ENCODE measurements around the gene DOK1.

DOK1 gene

DNA sequence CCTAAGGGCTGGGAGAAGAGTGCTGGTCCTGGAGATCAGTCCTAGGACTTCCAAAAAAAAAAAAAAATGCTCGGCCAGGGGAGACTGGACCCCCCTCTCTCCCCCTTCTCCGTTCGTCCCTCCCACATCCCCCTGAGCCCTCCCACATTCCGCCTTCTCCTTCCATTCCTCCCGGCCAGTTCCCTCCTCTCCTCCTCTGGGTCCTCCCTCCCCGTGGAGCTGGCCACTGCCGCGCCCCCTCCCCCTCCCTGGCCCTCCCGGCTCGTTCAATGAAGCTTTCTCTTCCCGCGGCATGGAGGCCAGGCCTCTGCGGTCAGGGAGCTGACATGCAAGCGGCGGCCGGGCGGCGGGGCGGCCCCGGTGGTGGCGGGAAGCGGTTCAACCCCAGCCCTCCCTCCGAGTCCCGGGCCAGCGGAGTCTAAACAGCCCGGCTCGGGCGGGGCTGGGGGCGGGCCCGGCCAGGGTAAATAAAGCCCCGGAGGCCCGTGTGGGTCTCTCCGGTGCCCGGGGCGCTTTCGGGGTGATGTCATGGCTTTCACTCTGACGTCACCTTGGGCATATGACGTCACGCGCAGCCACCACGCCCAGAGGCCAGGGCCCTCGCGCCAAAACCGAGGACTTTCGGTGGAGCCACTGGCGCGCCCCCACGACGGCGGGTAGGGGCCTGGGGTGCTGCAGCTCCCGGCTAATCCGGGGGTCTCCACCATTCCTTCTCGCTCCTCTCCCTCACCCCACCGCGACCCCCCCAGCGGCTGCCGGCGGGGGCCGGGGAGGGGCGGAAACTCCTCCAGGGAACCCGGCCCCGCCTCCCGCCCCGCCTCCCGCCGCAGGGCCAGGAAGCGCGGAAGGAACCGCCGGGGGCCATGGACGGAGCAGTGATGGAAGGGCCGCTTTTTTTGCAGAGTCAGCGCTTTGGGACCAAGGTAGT, at the start of gene DOK1, which contains the start of gene LOXL3:
Gene DOK1, plus strand, starts transcription at position 829 of the 928 bp plus-strand sequence. Its CDS starts 35 bp downstream, at position 864.
Gene LOXL3, minus strand, starts transcription at position 51 of the 928 bp plus-strand sequence. CDS start 1,308 bp downstream, outside the sequence.
- DNase-seq = no peak

DNA sequence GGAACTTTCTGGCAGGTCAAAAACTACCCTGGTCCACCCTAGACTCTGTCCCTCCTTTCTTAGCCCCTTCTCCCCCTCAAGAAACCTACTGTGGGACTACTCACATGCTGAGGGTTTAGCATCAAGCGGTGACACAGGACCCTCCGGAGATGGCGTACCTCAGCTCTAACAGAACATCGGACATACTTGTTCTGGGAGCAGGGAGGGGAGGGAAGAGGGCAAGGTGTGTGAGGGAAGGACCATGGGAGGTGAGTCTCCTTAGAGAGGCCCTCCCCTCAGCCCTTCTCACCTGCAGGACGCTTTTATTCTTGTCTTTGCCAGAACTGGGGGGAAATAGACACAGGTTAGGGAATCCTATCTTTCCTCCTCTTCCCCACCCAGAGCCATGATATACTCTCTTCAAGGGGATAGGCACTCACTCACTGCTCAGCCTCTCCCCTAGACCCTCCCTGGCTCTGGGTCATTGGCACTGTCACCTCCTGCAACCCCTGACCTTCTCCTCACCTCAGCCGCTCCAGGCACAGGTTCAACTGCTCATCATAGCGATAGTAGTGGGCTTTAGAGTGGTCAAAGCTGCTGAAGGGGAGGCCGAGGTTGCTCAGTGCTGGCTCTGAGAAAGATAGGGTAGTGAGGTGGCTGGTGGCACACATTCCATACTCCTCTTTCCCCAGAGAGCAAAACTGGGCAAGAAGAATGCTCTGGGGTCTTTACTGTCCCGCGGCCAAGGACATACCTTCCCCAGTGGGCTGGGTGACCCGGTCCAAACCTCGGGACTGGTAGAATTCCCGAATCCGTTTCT, 48.9 kb upstream of the DOK1 start:
- DNase-seq = no peak

DNA sequence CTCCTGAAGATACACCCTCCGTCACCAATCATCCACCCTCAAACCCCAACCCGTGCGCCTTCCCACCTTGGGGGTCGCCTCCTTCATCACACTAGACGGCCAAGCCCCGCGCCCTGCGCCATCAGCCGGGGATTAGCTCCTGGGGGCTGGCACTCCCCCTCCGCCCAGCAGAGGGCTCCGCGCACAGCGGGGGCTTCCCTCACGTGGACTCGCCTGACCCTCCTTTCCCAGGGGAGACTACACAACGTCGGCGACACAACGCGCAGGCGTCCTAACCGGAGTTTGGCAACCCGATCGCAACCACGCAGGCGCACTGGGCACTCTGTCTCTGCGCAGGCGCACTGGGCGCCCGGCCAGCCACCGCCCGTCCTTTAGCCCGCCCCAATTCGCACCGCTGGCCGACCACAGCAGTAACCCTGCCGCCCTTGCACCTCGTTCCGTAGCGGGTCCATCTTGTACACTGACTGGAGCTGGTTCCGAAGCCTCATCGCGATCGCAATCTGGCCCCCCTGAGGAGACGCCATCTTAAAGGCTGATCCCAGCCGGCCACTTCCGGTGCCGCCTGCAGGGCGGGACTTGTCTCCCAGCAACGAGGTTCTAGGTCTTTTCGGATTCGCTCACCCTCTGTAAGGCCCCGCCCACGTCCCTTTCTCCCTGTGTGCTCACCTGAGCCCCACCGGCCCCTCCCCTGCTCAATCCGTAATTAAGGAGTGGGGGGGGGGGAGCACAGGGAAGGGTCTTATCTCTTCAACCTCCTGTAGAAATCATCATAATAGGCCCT, 47.2 kb upstream of the DOK1 start, which contains the start of gene PCGF1:
Gene PCGF1, minus strand, starts transcription at position 551 of the 781 bp plus-strand sequence. Its CDS starts 27 bp downstream, at position 524.
- DNase-seq = peak; percentile 88 to 92

DNA sequence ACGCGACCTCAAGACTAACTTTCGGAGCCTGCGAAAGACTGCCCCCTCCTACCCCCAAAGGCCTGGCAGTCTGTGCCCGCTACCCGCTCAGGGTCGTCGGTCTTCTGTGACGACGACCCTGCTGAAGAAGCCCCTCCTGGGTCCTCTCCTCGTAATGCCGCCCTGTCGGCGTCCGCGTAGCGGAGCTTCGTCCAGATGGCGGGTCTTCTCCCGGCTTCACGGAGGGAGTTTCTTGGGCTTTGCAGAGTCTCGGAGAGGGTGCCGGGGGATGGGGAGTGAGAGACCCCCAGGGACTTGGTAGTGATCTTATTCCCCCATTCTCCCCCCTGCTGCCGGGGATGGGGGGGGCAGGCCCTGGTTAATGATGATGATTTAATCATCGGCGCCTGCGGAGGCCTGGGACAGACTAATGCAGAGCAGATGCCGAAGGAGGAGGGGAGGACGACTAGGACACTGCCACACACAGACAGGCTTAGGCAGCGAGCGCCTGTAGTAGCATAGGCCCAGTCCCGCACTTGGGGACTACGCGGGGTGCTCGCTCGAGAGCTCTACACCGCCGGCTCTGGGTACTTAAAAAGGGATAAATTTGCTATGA, 46.5 kb upstream of the DOK1 start:
- DNase-seq = no peak

DNA sequence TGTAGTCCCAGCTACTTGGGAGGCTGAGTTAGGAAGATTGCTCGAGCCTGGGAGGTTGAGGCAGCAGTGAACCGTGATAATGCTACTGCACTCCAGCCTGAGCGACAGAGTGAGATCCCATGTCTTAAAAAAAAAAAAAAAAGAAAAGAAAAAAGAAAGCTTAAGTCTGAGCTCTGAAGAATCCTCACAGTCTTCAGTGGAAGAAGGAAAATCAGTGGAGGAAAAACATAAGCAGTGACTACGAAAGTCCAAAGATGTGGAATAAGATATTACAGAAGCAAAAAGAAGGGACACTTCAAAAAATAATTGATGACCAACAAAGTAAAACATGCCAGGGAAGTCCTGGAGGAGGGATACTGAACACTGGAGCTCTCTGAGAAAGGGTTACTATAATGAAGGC, 44.2 kb upstream of the DOK1 start:
- DNase-seq = no peak

DNA sequence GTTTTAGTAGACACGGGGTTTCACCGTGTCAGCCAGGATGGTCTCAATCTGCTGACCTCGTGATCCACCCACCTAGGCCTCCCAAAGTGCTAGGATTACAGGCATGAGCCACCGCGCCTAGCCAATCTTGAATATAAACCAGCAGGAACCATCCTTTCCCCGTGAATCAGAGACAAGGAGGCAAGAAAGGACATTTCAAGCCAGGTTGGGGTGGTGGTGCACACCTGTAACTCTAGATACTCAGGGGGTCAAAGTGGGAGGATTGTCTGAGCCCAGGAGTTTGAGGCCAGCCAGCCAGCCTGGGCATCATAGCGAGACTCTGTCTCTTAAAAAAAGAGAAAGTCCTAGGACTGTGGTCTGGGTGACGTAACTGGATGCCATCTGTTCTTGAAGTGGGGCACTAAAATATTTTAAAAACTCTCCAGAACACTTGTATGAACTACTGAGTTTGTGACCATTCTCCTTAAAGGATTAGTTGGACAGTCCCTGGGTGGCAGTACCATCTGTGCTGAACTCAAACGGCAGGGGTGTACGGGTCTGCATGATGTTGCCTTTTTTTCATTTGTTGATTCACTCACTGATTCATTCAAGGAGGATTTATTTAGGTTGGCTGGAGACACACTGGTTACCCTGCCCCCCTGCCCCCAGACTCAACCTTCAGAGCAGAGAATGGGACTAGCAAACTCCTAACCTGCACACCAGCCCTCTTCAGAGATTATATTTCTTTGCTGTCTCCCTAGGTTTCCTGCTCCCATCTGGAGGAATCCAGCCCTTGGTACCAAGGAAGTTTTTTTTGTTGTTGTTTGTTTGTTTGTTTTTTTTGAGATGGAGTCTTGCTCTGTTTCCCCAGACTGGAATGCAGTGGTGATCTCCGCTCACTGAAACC, 43.2 kb upstream of the DOK1 start:
- no peak for DNase-seq

DNA sequence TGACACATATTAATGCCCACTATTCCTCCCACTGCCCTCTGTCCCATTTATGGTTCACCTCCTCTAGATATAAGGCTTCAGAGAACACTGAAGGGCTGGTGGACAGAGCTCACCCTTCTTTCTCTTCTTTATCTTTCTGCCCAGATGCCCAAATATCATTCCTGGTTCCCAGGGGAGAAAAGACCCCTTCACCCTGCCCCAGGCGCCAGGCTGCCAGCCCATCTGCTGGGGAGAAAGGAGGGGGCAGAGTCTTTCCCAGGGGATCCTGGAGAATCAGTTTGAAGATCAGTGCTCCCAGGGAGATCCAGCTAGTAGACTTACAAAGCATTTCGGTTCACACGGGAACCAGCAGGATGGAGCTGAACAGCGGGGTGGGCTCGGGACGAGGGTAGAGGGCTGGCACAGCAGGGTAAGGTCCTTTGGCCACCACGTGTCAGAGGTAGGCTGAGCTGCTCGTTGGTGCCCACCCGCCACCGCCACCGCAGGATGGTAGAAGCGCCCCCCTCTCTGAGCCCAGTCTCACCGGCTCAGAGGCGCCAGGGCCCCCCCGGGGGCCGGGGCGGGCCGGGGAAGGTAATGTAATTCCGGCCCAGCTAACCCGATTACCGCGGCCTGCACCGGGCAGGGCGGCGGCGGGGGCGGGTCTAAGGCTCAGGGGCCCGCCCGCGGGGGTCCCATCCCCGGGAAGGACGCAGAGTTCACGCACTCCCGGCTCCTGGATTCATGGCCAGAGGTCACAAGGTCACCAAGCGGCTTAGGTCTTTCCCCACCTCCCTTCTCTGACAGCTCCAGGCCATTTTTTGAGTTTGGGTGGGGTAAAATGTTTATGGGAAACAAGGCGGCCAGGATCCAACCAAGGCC, 41.5 kb upstream of the DOK1 start:
- DNase-seq = no peak

DNA sequence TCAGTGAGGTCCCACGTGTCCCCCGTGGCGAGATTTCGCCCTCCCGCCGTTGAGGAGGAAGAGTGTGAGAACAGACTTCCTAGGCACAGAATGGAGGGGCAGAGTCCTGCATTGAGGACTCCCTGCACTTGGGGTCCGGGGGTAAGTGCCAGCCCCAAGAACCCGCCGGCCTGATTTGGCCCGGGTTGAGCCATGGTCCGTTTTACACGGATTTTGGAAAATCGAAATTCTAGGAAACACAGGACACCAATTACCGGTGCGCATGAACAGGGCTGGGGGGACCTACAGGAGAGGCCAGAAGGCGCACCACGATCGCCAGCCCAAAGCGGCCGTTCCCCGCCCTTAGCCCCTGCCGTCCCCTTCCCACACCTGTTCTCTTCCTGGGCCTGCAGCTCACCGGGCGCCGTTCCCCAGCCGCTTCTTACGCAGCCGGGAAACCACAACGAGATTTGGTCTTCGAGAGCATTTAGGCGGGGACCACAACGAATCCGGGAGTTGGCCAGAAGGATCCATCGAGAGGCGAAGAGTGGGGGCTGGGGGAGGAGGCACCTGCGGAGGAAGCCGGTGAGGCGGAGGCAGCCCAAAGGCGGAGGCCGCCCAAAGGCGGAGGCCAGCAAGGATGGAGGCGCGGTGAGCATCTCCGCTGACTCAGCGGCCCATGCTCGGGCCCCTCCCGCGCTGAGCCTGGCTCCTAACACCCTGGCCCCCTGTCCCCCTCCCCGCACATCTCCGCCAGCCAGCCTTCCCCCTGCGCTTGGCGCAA, 40.7 kb upstream of the DOK1 start:
- DNase-seq = no peak

DNA sequence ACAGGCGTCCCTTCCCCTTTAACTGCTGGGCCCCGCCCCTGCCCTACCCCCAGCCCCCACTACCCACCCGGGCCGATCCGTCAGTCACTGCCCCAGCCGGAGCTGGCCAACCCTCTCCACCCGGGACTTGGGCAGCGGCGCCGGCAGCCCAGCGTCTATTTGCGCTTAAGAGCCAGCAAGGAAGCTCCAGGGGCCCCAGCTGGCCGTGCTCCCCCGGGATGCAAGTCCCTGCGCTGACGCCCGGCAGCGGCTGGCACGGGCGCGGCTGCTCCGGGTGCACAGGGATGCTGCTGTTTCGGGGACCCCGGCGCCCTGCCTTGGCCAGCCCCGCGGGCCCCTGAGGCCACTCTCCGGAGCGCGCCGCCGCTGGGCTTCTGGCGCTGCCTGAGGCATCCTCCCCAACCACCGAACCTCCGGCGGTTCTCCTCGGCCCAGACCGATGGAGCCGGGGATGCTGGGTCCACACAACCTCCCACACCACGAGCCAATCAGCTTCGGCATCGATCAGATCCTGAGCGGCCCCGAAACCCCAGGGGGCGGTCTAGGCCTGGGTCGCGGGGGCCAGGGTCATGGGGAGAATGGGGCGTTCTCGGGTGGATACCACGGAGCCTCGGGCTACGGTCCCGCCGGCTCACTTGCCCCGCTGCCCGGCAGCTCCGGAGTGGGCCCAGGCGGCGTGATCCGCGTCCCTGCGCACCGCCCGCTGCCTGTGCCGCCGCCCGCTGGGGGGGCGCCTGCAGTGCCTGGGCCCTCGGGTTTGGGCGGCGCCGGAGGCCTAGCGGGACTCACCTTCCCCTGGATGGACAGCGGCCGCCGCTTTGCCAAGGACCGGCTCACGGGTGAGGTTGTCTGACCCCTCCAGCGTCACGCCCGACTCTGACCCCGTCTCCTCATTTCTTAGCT, 39.9 kb upstream of the DOK1 start, which contains the start of gene TLX2:
Gene TLX2, plus strand, starts transcription at position 83 of the 903 bp plus-strand sequence. Its CDS starts 357 bp downstream, at position 440.
- DNase-seq = no peak

DNA sequence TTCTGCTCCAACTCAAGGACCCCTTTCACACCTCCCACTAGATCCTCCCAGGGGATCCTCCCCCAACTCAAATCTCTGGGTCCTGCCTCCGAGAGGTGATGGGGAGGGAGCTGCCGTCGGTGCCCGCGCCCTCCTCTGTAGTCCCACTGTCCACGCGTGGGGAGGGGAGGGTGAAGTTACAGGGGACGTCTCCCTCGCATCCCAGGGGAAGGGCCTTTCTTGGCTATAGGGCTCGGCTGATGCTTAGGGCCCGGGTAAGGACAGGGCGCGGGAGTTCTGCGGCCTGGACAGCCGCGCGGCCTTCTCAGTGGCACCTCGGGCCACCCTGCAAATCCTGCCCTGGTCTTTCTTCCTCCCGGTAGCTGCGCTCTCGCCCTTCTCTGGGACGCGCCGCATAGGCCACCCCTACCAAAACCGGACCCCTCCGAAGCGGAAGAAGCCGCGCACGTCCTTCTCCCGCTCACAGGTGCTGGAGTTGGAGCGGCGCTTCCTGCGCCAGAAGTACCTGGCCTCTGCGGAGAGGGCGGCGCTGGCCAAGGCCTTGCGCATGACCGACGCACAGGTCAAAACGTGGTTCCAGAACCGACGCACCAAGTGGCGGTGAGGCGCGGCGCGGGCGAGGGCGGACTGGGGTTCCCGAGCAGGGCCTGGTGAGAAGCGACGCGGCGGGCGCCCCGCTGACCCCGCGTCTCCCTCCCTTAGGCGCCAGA, 39.1 kb upstream of the DOK1 start:
- DNase-seq = no peak

DNA sequence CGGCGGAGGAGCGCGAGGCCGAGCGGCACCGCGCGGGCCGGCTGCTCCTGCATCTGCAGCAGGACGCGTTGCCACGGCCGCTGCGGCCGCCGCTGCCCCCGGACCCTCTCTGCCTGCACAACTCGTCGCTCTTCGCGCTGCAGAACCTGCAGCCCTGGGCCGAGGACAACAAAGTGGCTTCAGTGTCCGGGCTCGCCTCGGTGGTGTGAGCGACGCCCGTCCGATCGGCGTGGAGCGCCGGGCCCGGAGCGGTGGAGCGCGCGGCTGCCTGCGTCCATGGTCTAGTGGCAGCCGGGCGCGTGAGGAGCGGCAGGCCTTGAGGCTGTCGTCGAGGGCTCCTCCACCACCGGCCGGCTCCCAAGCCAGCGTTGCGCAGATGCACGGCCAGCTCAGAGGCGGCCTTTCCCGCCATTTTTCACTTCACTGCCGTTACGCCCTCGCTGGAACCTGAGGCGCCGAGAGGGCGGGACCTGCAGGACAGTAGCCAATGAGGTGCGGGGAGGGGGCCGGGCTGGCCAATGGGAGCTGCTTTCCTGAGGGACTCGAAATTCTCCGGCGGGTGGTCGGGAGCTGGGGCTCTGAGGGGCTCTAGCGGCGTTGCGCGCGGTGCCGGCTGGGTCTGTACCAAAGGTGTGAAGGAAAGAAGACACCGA, 38.4 kb upstream of the DOK1 start:
- DNase-seq = no peak

DNA sequence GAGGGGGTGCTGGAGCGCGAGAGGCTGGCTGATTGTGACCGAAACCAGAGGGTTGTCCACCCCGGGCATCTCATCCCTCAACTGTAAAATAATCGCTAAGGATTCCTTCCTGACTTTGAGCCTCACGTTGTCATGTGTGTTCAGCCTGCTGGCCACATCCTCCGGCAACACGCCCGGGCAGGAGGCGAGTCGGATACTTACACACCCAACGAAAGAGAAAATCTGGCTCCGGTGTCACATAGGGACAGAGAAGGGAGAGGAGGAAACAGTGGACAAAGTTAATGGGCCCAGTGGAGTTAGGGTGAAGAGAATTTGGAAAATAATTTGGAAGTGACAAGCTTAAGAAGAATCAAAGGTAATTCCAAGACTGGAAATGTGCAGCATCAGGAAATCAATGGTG, 37.9 kb upstream of the DOK1 start:
- DNase-seq = no peak

DNA sequence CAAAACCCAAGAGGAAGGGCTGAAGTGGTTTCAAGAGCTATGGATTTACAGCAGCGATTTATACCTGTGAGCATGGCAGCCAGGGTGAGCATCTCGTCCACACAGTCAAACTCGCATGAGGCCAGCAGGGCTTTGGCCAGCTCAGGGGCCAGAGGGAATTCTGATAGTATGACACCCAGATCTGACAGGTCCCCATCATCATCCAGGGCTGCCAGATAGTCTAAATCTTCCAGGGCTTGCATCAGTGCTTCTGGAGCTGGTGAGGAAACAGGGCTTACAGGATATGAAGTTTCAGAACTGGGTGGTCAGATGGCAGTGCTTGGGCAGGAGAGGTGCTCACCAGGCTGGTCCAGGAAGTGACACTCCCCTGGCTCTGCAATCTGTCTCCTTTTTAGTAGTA, 32.0 kb upstream of the DOK1 start:
- no peak for DNase-seq

DNA sequence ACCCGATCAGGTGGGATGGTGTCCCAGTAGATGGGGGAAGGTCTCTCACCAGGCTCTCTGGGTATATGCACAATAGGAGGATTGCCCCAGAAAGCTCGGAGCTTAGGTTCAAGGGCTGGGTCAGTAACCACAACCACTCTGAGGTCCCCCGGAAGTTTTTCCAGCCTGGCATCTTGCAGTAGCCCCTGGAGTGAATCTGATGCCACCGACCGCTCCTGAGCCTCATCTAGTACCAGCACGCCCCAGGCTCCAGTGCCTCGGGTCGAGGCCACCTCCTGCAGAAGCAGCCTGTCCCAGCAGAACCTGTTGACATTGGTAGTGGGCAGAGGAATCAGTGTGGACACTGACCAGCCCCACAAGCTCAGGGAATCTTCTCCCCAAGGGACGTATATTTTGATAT, 30.5 kb upstream of the DOK1 start:
- DNase-seq = no peak

DNA sequence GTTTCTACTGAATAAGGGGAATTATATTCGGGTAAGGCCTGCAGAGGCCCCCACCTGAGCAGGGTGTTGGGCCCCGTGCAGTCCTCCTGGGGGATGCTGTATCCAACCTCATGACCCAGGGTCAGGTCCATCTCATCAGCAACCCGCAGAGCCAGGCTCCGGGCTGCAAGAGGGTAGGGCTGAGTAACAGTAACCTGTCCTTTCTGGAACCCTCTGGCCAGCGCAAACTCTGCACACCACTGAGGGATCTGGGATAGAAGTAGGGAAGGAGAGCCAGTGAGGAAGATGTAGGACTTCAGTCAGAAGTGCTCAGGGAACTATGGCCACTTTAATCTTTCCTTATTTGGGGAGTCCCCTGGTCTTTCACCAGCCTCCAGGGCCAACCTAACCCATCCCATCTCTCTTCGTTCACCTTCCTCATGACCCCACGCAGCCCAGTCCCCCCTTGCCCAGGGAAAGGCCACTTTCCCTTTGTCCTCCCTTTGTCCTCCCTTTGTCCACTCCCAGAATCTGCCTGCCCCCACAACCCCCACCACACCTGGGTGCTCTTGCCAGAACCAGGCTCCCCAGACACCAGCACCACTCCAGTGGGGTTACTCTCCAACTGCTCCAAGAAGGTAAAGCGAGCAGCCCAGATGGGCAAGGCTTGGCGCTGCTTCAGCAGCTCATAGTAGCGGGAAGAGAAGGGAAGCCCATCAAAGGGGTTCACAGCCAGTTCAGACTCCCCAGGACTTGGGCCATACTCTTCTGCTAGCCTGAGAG, 29.4 kb upstream of the DOK1 start:
- DNase-seq = no peak

All from NCI-H187 (cell line).